K562 (cell line): Measurements from ENCODE around the gene CDX1. TPM values are rescaled to one million over a fixed set of nuclear protein-coding genes. Genes with fewer than 3 reads are reported as not detected.

Experiments used
- ATAC-seq: fragments of 200-7000 bp; cut with Tn5 transposase; 3 replicates; pipeline ENCODE4 v1.9.1; 2020; ENCODE audit warnings: moderate library complexity
- BruUV-seq: library from RNA; stranded (reverse); fragments of 400-500 nt; replicated peaks from 2 replicates; lab custom pipeline; 2021; lab: Mats Ljungman, UMichigan
- CTCF ChIA-PET: fragments of 300-600 bp; formaldehyde crosslinking; extraction: SDS; loops from one replicate; lab custom pipeline; 2021; ENCODE audit warnings: low intra/inter-chr PET ratio; lab: Yijun Ruan, JAX
- POLR2A ChIA-PET: fragments of 300-600, 350-650 bp; sonication (Branson Sonifier 250); formaldehyde crosslinking; extraction: SDS; loops from one replicate; lab custom pipeline; 2021; ENCODE audit warnings: antibody characterized with exemption, inconsistent platforms; lab: Yijun Ruan, JAX
- DNase-seq, 4 experiments: peaks; one replicate each; pipeline versions ENCODE4 v3.0.0 to v3.0.0-alpha.2; 2011 to 2018; ENCODE audit warnings: low spot score in 3 of 4, mixed read lengths in 3 of 4; ENCODE audit errors: extremely low read depth in 1 of 4
- FAIRE-seq: peaks from 2 replicates; lab custom pipeline; 2011; peaks lifted over from hg19 to GRCh38; lab: Jason Lieb, UNC
- H2AFZ ChIP-seq: 2 replicates; pipeline ENCODE4 v1.6.0; 2011; ENCODE audit warnings: low read depth, low read length, control low read depth, inconsistent platforms
- H3K27ac ChIP-seq: fragments of 200-600 bp; 3 replicates; pipeline ENCODE4 v1.8.0; 2011; ENCODE audit warnings: low read depth, mild to moderate bottlenecking, control low read depth, inconsistent platforms, low read length, moderate library complexity, mixed read lengths; ENCODE audit errors: extremely low read depth
- H3K27me3 ChIP-seq, 2 experiments: fragments of 300-600 bp in 1 of 2; 2 replicates in 1 of 2; 3 replicates in 1 of 2; pipeline versions ENCODE4 v1.6.0 to v1.8.0; 2011; ENCODE audit warnings: inconsistent platforms in 2 of 2, low read length in 2 of 2, mild to moderate bottlenecking in 1 of 2, mixed read lengths in 1 of 2, moderate library complexity in 1 of 2; ENCODE audit not compliant: control insufficient read depth in 2 of 2, insufficient read depth in 2 of 2
- H3K36me3 ChIP-seq: fragments of 300-600 bp; 3 replicates; pipeline ENCODE4 v1.8.0; 2011; ENCODE audit warnings: mild to moderate bottlenecking, low read length, inconsistent platforms; ENCODE audit not compliant: control insufficient read depth, insufficient read depth
- H3K4me1 ChIP-seq, 2 experiments: fragments of 200-600 bp in 1 of 2; replicated peaks in 1 of 2; 2 replicates in 1 of 2; 3 replicates in 1 of 2; pipeline versions ENCODE4 v1.5.1 to v1.8.0; 2011; ENCODE audit warnings: inconsistent platforms in 2 of 2, low read length in 2 of 2, mild to moderate bottlenecking in 1 of 2, mixed read lengths in 1 of 2, moderate library complexity in 1 of 2; ENCODE audit not compliant: control insufficient read depth in 2 of 2, insufficient read depth in 2 of 2
- H3K4me2 ChIP-seq: 2 replicates; pipeline ENCODE4 v1.6.1; 2011; ENCODE audit warnings: low read length, control low read depth, inconsistent platforms, mixed read lengths; ENCODE audit not compliant: insufficient read depth
- H3K4me3 ChIP-seq: fragments of 200-600 bp; sonication (generic), shearing (Covaris generic); 2 replicates; pipeline ENCODE4 v1.5.1; 2016; ENCODE audit warnings: control low read depth, inconsistent platforms
- H3K79me2 ChIP-seq: fragments of 200-600 bp; 3 replicates; pipeline ENCODE4 v1.8.0; 2011; ENCODE audit warnings: low read length, inconsistent platforms; ENCODE audit not compliant: control insufficient read depth, insufficient read depth
- H3K9ac ChIP-seq, 2 experiments: 2 replicates each; pipeline versions ENCODE4 v1.6.0 to v1.6.1; 2011; ENCODE audit warnings: low read depth in 2 of 2, low read length in 2 of 2, control low read depth in 1 of 2, inconsistent platforms in 1 of 2, mild to moderate bottlenecking in 1 of 2, mixed read lengths in 1 of 2; ENCODE audit not compliant: insufficient read depth in 1 of 2
- H3K9me1 ChIP-seq: one replicate; pipeline ENCODE4 v1.6.0; 2011; ENCODE audit warnings: inconsistent platforms, mild to moderate bottlenecking, low read length, moderate library complexity; ENCODE audit not compliant: control insufficient read depth, insufficient read depth
- H3K9me3 ChIP-seq: replicated peaks from 2 replicates; pipeline ENCODE4 v1.5.1; 2011; ENCODE audit warnings: low read depth, low read length, inconsistent platforms; ENCODE audit not compliant: control insufficient read depth, insufficient read depth
- H4K20me1 ChIP-seq: replicated peaks from 2 replicates; pipeline ENCODE4 v1.6.1; 2011; ENCODE audit warnings: low read length, inconsistent platforms, mixed read lengths; ENCODE audit not compliant: control insufficient read depth, insufficient read depth
- ESRRA ChIP-seq: fragments of 450-650 bp; IDR thresholded peaks from 2 replicates; pipeline ENCODE4 v1.6.1; 2014; ENCODE audit warnings: low read depth, mild to moderate bottlenecking, moderate library complexity, borderline replicate concordance
- KDM1A ChIP-seq, 2 experiments: fragments of 450-650 bp; IDR thresholded peaks; 2 replicates each; pipeline ENCODE4 v1.6.1; 2016; ENCODE audit warnings: mild to moderate bottlenecking in 2 of 2
- KDM2B ChIP-seq: fragments of 250-450 bp; sonication (Bioruptor Pico); IDR thresholded peaks from 2 replicates; pipeline ENCODE4 v1.8.0; 2021; ENCODE audit warnings: mild to moderate bottlenecking, moderate library complexity
- L3MBTL2 ChIP-seq: fragments of 450-650 bp; IDR thresholded peaks from 2 replicates; pipeline ENCODE4 v1.6.1; 2016; ENCODE audit warnings: mild to moderate bottlenecking, moderate library complexity
- MCM7 ChIP-seq, 2 experiments: fragments of 450-650 bp; IDR thresholded peaks; 2 replicates each; pipeline ENCODE4 v1.6.1; 2016 to 2018
- MXI1 ChIP-seq: IDR thresholded peaks from 2 replicates; pipeline ENCODE4 v1.6.1; 2011; ENCODE audit warnings: low read depth, mild to moderate bottlenecking, improper control_type of control experiment, low read length
- MYNN ChIP-seq, 2 experiments: sonication (generic); formaldehyde crosslinking in 1 of 2; IDR thresholded peaks; 2 replicates each; pipeline versions ENCODE4 v1.5.0 to v1.6.1; 2016 to 2020; ENCODE audit warnings: antibody characterized with exemption in 1 of 2, missing genetic modification reagents in 1 of 2
- POLR2H ChIP-seq: IDR thresholded peaks from 2 replicates; pipeline ENCODE4 v1.6.1; 2016; ENCODE audit warnings: missing genetic modification characterization, low read depth, mild to moderate bottlenecking, control low read depth, missing compliant biosample characterization, moderate library complexity
- PTTG1 ChIP-seq: fragments of 450-650 bp; IDR thresholded peaks from 2 replicates; pipeline ENCODE4 v1.6.1; 2016; ENCODE audit warnings: low read depth, mild to moderate bottlenecking, missing genetic modification characterization, missing compliant biosample characterization
- SPI1 ChIP-seq: IDR thresholded peaks from 2 replicates; pipeline ENCODE4 v1.6.1; 2011; ENCODE audit warnings: low read depth, low read length, control low read depth, borderline replicate concordance
- ZNF134 ChIP-seq: fragments of 250-450 bp; sonication (Bioruptor Pico); conservative IDR thresholded peaks from 2 replicates; pipeline ENCODE4 v1.4.0; 2020
- ZNF140 ChIP-seq: fragments of 250-450 bp; sonication (Bioruptor Pico); IDR thresholded peaks from 2 replicates; pipeline ENCODE4 v1.8.0; 2021; ENCODE audit warnings: moderate library complexity, mild to moderate bottlenecking, inconsistent platforms
- ZNF197 ChIP-seq: fragments of 200-800 bp; sonication (Bioruptor generic); IDR thresholded peaks from 2 replicates; pipeline ENCODE4 v1.6.1; 2016; ENCODE audit warnings: low read depth, missing genetic modification characterization, missing compliant biosample characterization
- WGBS: fragments of 100-300 bp; shearing (Covaris generic); methylation state at CpG from one replicate; pipeline ENCODE4 v1.1.6; 2016; ENCODE audit warnings: low coverage, mixed read lengths; ENCODE audit not compliant: insufficient coverage; ENCODE audit errors: missing lambda C conversion rate; 5-methylcytosine and 5-hydroxymethylcytosine counted together
- in situ Hi-C: fragments of 300-500 bp; cut with MboI; formaldehyde crosslinking; loops from 4 replicates; pipeline ENCODE4 v1.15.0; 2018; ENCODE audit warnings: inconsistent platforms, mixed read lengths
- intact Hi-C: fragments of 100-400 bp; cut with micrococcal nuclease; formaldehyde crosslinking; loops from 2 replicates; pipeline ENCODE4 v1.14.2; 2022
- polyA plus RNA-seq, 8 experiments: library from polyadenylated mRNA; depleted of rRNA in 4 of 8; stranded (reverse) in 5 of 8; unstranded in 3 of 8; fragments of >200 nt; fragmentation: Nextera tagmentation in 2 of 8; fragmentation: Illumina TruSeq in 1 of 8; extraction: Ambion mirVana in 2 of 8; extraction: Trizol in 1 of 8; gene quantifications; 2 replicates each; pipeline versions ENCODE4 v1.2.1 to v1.2.3, GENCODE V29; 2011 to 2014; ENCODE audit warnings: inconsistent platforms in 1 of 8, missing spikeins in 1 of 8
- total RNA-seq, 7 experiments: library from RNA; depleted of rRNA in 6 of 7; stranded (reverse); fragments of >200 nt in 6 of 7; fragmentation: Illumina TruSeq in 2 of 7; extraction: Trizol in 2 of 7; gene quantifications; 2 replicates each; pipeline versions ENCODE4 v1.2.1 to v1.2.3, GENCODE V29; 2011 to 2021; ENCODE audit warnings: low replicate concordance in 1 of 7
- TF ChIP-seq, protein P1 (sequence below): fragments of 450-650 bp; formaldehyde crosslinking; conservative IDR thresholded peaks from 2 replicates; pipeline ENCODE4 v1.4.0; 2022; ENCODE audit warnings: mild to moderate bottlenecking, missing genetic modification characterization
- TF ChIP-seq, protein P2 (sequence below), 2 experiments: IDR thresholded peaks; 2 replicates each; pipeline ENCODE4 v1.6.1; 2011; ENCODE audit warnings: borderline replicate concordance in 1 of 2, control low read depth in 1 of 2, low read depth in 1 of 2, low read length in 1 of 2, mild to moderate bottlenecking in 1 of 2, mixed read lengths in 1 of 2, moderate library complexity in 1 of 2; ENCODE audit not compliant: insufficient read depth in 1 of 2, insufficient read length in 1 of 2, poor library complexity in 1 of 2, severe bottlenecking in 1 of 2; ENCODE audit errors: extremely low read depth in 1 of 2
- TF ChIP-seq, protein P3 (sequence below): sonication (generic); formaldehyde crosslinking; IDR thresholded peaks from 2 replicates; pipeline ENCODE4 v1.8.0; 2022; ENCODE audit warnings: mild to moderate bottlenecking, missing genetic modification reagents
- TF ChIP-seq, protein P4 (sequence below): fragments of 450-650 bp; formaldehyde crosslinking; IDR thresholded peaks from 2 replicates; pipeline ENCODE4 v1.4.0; 2020; ENCODE audit warnings: mild to moderate bottlenecking, moderate library complexity

The CDX1 gene
- total and polyA plus RNA-seq, 9 of the 15 experiments (the other 6 are each of a cell fraction or from before 2014, with no cell fraction given): 0.06 to 0.16 TPM; not detected in 7

DNA sequence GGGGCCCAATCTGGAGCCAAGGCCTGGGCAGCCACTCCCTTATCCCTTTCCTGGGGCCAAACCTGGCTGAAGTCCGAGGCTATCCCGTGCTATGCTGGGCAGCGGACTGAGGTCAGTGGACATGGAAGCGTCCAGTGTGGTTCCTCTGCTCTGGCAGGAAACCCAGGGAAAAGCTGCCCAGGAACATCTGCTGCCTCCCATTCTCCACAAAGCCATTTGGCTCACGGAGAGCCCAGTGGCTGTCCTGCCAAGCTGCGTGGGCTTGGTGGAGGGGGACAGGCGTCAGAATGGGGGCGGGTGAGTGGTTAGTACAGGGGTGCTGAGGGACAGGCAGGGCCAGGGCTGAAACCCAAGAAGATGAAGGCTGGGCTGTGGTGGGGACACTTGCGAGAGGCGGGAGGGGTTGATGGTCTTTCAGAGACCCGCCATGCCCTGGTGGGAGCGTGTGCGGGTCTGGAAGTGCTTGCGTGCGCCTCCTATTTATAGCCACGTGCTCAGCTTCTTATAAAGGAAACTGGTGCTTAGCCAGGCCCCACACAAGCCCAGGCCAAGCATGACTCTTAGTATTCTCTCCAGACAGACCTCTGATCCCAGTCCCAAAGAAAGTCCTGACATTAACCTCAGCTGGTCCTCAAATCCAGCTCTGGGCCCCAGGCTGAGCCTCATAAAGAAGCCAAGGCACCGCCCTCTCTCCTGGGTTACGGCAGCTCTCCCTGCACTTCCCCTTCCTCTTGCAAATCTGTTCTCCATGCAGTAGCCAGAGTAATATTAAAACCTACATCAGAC is 13.9 kb downstream of the CDX1 start:
- Histone ChIP-seq H3K36me3 (no peaks in the 10 kb centered on the region), H3K4me1 (peaks cover 2 to 4% of the 10 kb centered on the region in 2 experiments; a peak in 3 of 5 replicates), H3K79me2 (no peaks in the 10 kb centered on the region), H3K4me3 (no peak overlapping the region), H3K9me3 (no peaks in the 10 kb centered on the region), H3K27ac (no peak overlapping the region), H3K9me1 (no peaks in the 10 kb centered on the region), H2AFZ (0 out of 2 replicates have a peak overlapping the region, but pooled peaks have one; percentile 24), H3K4me2 (no peak overlapping the region), H3K9ac (peak overlapping the region in 1 of 2 experiments; percentile 33; a peak in 1 of 4 replicates), H4K20me1 (peaks cover 3% of the 10 kb centered on the region; the same call in 1 of the 2 replicates), H3K27me3 (peaks cover 3 to 47% of the 10 kb centered on the region in 2 experiments)
- 33% methylated on average over 15 of the region's 18 CpGs for WGBS
- ATAC-seq (no peak), DNase-seq (no peak), FAIRE-seq (no peak)
- intact Hi-C loops: no loop called here
- in situ Hi-C loops: no loop called here
- POLR2A ChIA-PET: interaction anchor here (0.5 to 1.0 kb wide), 3 partner anchors 11 to 348 kb away, joined by 3 to 4 read pairs (median 3); no protein-coding TSS in a partner anchor
- BruUV-seq: no TSS peak
- CTCF ChIA-PET: no interaction called here
- TF ChIP-seq L3MBTL2 (peak; percentile 55), ZNF197 (no peak), ZNF140 (CRISPR knock-in tag) (no peak), PTTG1 (tag) (no peak), MYNN (IDR thresholded peaks at IDR 0.05) (no peak), MYNN (CRISPR knock-in tag; IDR thresholded peaks at IDR 0.05) (no peak), POLR2H (tag) (no peak), ZNF134 (CRISPR knock-in tag) (no peak), KDM1A (IDR thresholded peaks at IDR 0.05) (no peak), SPI1 (peak; percentile 75; the same call in 1 of the 2 replicates), KDM2B (no peak), MCM7 (IDR thresholded peaks at IDR 0.05) (no peak), MXI1 (no peak), ESRRA (no peak)
- TF ChIP-seq, protein P1, sequence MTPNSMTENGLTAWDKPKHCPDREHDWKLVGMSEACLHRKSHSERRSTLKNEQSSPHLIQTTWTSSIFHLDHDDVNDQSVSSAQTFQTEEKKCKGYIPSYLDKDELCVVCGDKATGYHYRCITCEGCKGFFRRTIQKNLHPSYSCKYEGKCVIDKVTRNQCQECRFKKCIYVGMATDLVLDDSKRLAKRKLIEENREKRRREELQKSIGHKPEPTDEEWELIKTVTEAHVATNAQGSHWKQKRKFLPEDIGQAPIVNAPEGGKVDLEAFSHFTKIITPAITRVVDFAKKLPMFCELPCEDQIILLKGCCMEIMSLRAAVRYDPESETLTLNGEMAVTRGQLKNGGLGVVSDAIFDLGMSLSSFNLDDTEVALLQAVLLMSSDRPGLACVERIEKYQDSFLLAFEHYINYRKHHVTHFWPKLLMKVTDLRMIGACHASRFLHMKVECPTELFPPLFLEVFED: no peak
- TF ChIP-seq, protein P2, sequence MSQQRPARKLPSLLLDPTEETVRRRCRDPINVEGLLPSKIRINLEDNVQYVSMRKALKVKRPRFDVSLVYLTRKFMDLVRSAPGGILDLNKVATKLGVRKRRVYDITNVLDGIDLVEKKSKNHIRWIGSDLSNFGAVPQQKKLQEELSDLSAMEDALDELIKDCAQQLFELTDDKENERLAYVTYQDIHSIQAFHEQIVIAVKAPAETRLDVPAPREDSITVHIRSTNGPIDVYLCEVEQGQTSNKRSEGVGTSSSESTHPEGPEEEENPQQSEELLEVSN (IDR thresholded peaks at IDR 0.05; ENCODE audit: borderline replicate concordance in 1 of 2, extremely low read depth in 1 of 2, insufficient read depth in 1 of 2, insufficient read length in 1 of 2, low read depth in 1 of 2, low read length in 1 of 2, poor library complexity in 1 of 2, severe bottlenecking in 1 of 2): peak in 1 of 2 experiments; percentile 9
- TF ChIP-seq, protein P3, sequence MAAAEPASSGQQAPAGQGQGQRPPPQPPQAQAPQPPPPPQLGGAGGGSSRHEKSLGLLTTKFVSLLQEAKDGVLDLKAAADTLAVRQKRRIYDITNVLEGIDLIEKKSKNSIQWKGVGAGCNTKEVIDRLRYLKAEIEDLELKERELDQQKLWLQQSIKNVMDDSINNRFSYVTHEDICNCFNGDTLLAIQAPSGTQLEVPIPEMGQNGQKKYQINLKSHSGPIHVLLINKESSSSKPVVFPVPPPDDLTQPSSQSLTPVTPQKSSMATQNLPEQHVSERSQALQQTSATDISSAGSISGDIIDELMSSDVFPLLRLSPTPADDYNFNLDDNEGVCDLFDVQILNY: no peak
- TF ChIP-seq, protein P4, sequence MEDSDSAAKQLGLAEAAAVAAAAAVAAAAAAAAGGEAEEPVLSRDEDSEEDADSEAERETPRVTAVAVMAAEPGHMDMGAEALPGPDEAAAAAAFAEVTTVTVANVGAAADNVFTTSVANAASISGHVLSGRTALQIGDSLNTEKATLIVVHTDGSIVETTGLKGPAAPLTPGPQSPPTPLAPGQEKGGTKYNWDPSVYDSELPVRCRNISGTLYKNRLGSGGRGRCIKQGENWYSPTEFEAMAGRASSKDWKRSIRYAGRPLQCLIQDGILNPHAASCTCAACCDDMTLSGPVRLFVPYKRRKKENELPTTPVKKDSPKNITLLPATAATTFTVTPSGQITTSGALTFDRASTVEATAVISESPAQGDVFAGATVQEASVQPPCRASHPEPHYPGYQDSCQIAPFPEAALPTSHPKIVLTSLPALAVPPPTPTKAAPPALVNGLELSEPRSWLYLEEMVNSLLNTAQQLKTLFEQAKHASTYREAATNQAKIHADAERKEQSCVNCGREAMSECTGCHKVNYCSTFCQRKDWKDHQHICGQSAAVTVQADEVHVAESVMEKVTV: no peak
